Karpas-422 (cell line): Measurements from ENCODE around the gene SPRED1. TPM values are rescaled to one million over a fixed set of nuclear protein-coding genes. Genes with fewer than 3 reads are reported as not detected.
"Not testable (repeated sequence)": the region's sequence is repeated elsewhere in the genome, so short reads cannot be mapped to it uniquely, and the experiment has no call there.

Source experiments
- DNase-seq: peaks from one replicate; pipeline ENCODE4 v3.0.0-alpha.2; 2015
- H2AFZ ChIP-seq: fragments of 200-600 bp; sonication (generic); 2 replicates; pipeline ENCODE4 v1.6.1; 2014; ENCODE audit warnings: antibody characterized with exemption, low read length, mixed read lengths
- H3K27ac ChIP-seq: fragments of 200-600 bp; sonication (generic); 2 replicates; pipeline ENCODE4 v1.5.1; 2014; ENCODE audit warnings: mild to moderate bottlenecking, low read length, moderate library complexity
- H3K27me3 ChIP-seq: fragments of 200-600 bp; sonication (generic); 2 replicates; pipeline ENCODE4 v1.6.1; 2014; ENCODE audit warnings: low read length, mixed read lengths
- H3K36me3 ChIP-seq: fragments of 200-600 bp; sonication (generic); 2 replicates; pipeline ENCODE4 v1.6.1; 2014; ENCODE audit warnings: low read length, mixed read lengths; ENCODE audit not compliant: insufficient read depth
- H3K4me1 ChIP-seq: fragments of 200-600 bp; sonication (generic); 2 replicates; pipeline ENCODE4 v1.6.1; 2014; ENCODE audit warnings: mild to moderate bottlenecking, low read length, mixed read lengths
- H3K4me2 ChIP-seq: fragments of 200-600 bp; sonication (generic); 2 replicates; pipeline ENCODE4 v1.6.1; 2014; ENCODE audit warnings: low read length, low read depth, mild to moderate bottlenecking; ENCODE audit not compliant: poor library complexity, severe bottlenecking
- H3K4me3 ChIP-seq: fragments of 200-600 bp; sonication (generic); 2 replicates; pipeline ENCODE4 v1.5.1; 2014; ENCODE audit warnings: mild to moderate bottlenecking, antibody characterized with exemption, low read length, mixed read lengths
- H3K79me2 ChIP-seq: fragments of 200-600 bp; sonication (generic); 2 replicates; pipeline ENCODE4 v1.6.1; 2014; ENCODE audit warnings: mild to moderate bottlenecking, low read length, mixed read lengths
- H3K9ac ChIP-seq: fragments of 200-600 bp; sonication (generic); 2 replicates; pipeline ENCODE4 v1.6.0; 2014; ENCODE audit warnings: low read length
- H3K9me2 ChIP-seq: fragments of 200-600 bp; sonication (generic), shearing (Covaris generic); replicated peaks from 2 replicates; pipeline ENCODE4 v1.6.0; 2014; ENCODE audit warnings: mild to moderate bottlenecking, low read length, moderate library complexity; ENCODE audit not compliant: insufficient read depth
- H3K9me3 ChIP-seq: fragments of 300-700, 200-600 bp; sonication (generic); 2 replicates; pipeline ENCODE4 v1.6.1; 2014; ENCODE audit warnings: low read length, mixed read lengths
- H4K20me1 ChIP-seq: fragments of 200-600 bp; sonication (generic); 2 replicates; pipeline ENCODE4 v1.6.1; 2014; ENCODE audit warnings: mild to moderate bottlenecking, antibody characterized with exemption, low read length, low read depth; ENCODE audit not compliant: insufficient read depth
- total RNA-seq: library from RNA; depleted of rRNA; stranded (reverse); fragments of >200 nt; shearing (Covaris generic); gene quantifications from 2 replicates; pipeline ENCODE4 v1.2.3, GENCODE V29; 2014; ENCODE audit warnings: low replicate concordance

The SPRED1 gene
- total RNA-seq, 1 experiment from 2014 or later = 27.7 TPM

DNA sequence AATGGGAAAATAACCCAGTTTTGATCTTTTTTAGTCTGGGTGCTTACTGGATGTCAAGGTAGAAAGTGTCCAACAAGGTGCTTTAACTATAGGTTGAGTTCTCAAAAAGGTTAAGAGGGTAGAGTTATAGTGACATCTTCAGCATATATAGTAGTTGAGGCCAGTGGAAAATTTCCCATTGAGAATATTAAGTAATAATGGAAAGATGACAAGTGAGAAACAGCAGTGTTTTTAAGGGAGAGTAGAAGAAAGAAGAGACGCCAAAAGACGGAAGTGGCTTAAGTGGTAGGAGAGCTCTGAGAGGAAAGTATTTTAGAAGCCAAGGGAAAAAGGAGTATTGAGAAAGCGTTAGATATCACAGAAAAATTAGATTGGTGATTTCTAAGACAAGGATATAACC is 10.6 kb downstream of the SPRED1 start:
- no peak overlapping the region for H3K4me3 ChIP-seq
- peaks cover 100% of the 10 kb centered on the region for H3K79me2 ChIP-seq
- H4K20me1 ChIP-seq = no peaks in the 10 kb centered on the region
- H3K9ac ChIP-seq = no peak overlapping the region
- peaks cover 7% of the 10 kb centered on the region; the same call in 1 of the 2 replicates for H3K36me3 ChIP-seq
- no peaks in the 10 kb centered on the region for H3K27me3 ChIP-seq
- no peak overlapping the region for H3K4me2 ChIP-seq
- no peak overlapping the region for H2AFZ ChIP-seq
- H3K9me3 ChIP-seq = no peaks in the 10 kb centered on the region
- no peak for DNase-seq
- H3K27ac ChIP-seq = no peak overlapping the region
- H3K4me1 ChIP-seq = peaks cover 23% of the 10 kb centered on the region
- H3K9me2 ChIP-seq = no peaks in the 10 kb centered on the region

DNA sequence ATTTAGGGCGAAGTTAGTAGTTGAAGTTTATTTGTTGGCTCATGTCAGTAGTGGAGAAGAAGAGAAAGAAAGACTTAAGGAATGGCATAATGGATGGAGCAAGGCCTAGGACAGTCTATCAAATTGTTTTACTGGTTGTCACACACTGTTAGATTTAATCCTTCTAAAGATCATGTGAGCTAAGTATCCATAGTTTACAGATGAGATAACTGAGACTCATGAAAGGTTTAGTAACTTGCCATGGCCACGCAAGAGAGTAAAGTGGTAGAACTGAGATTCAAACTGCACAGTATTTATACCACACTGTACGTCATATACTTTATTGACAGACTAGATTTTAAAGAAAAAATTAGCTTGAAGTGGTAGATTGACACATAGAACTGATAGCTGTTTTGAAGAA is 11.4 kb downstream of the SPRED1 start:
- peaks cover 100% of the 10 kb centered on the region for H3K79me2 ChIP-seq
- no peak overlapping the region for H3K9ac ChIP-seq
- H4K20me1 ChIP-seq = no peaks in the 10 kb centered on the region
- no peaks in the 10 kb centered on the region for H3K27me3 ChIP-seq
- H3K4me2 ChIP-seq = no peak overlapping the region
- no peak overlapping the region for H3K4me3 ChIP-seq
- H3K9me2 ChIP-seq = no peaks in the 10 kb centered on the region
- no peak overlapping the region for H2AFZ ChIP-seq
- no peaks in the 10 kb centered on the region for H3K9me3 ChIP-seq
- peaks cover 13% of the 10 kb centered on the region; the same call in 1 of the 2 replicates for H3K36me3 ChIP-seq
- peaks cover 23% of the 10 kb centered on the region for H3K4me1 ChIP-seq
- H3K27ac ChIP-seq = no peak overlapping the region
- DNase-seq = no peak

GRCh38 chr15:38266247-38266986 is 13.8 kb downstream of the SPRED1 start:
- Histone ChIP-seq H3K9ac (no peak overlapping the region), H4K20me1 (no peaks in the 10 kb centered on the region), H3K4me2 (no peak overlapping the region), H3K9me2 (no peaks in the 10 kb centered on the region), H3K79me2 (peaks cover 100% of the 10 kb centered on the region), H3K27me3 (no peaks in the 10 kb centered on the region), H3K36me3 (peaks cover 20% of the 10 kb centered on the region; the same call in 1 of the 2 replicates), H3K27ac (no peak overlapping the region), H2AFZ (no peak overlapping the region), H3K4me3 (no peak overlapping the region), H3K9me3 (no peaks in the 10 kb centered on the region), H3K4me1 (peaks cover 16% of the 10 kb centered on the region)
- DNase-seq = no peak

DNA sequence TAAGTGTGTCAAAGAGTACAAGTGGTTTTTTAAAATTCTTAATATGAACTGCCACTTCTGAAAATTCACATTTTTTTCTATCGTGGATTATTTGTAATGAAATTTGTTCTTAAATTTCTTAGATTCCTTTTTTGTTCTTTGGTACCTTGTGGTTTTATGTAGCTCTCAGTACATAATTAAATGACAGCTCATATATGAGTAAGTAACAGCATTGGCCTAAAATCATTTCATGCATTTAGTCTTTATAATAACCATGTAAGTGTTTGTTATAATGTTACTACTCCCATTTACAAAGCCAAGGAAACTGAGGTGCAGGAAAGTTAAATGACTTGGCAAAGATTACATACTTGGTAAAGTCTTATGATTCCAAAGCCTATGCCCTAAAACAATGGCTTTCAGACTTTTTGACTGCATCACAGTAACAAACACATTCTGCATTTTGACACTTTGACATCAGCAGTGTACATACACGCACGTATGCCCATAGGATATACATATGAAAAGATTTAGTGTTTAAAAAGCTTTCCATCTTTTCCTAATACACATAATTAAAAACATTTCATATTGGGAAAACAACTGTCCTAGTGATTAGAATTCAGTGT is 14.9 kb downstream of the SPRED1 start:
- no peak overlapping the region for H3K27ac ChIP-seq
- no peaks in the 10 kb centered on the region for H3K27me3 ChIP-seq
- no peak overlapping the region for H2AFZ ChIP-seq
- peaks cover 20% of the 10 kb centered on the region; the same call in 1 of the 2 replicates for H3K36me3 ChIP-seq
- no peaks in the 10 kb centered on the region for H3K9me3 ChIP-seq
- H3K9ac ChIP-seq = no peak overlapping the region
- DNase-seq = no peak
- H3K4me2 ChIP-seq = no peak overlapping the region
- peaks cover 7% of the 10 kb centered on the region for H4K20me1 ChIP-seq
- no peak overlapping the region for H3K4me3 ChIP-seq
- peaks cover 100% of the 10 kb centered on the region for H3K79me2 ChIP-seq
- no peaks in the 10 kb centered on the region for H3K9me2 ChIP-seq
- H3K4me1 ChIP-seq = peaks cover 23% of the 10 kb centered on the region

- Histone ChIP-seq H3K4me2 (no peak overlapping the region), H3K9me2 (no peaks in the 10 kb centered on the region), H3K9ac (no peak overlapping the region), H3K4me1 (peaks cover 25% of the 10 kb centered on the region), H2AFZ (no peak overlapping the region), H3K9me3 (no peaks in the 10 kb centered on the region), H3K36me3 (peaks cover 31% of the 10 kb centered on the region), H3K27ac (no peak overlapping the region), H4K20me1 (peaks cover 19% of the 10 kb centered on the region), H3K27me3 (no peaks in the 10 kb centered on the region), H3K4me3 (no peak overlapping the region), H3K79me2 (peaks cover 99% of the 10 kb centered on the region)
- DNase-seq = no peak
These were observed 18.5 kb downstream of the SPRED1 start for GRCh38 chr15:38271144-38271543.

DNA sequence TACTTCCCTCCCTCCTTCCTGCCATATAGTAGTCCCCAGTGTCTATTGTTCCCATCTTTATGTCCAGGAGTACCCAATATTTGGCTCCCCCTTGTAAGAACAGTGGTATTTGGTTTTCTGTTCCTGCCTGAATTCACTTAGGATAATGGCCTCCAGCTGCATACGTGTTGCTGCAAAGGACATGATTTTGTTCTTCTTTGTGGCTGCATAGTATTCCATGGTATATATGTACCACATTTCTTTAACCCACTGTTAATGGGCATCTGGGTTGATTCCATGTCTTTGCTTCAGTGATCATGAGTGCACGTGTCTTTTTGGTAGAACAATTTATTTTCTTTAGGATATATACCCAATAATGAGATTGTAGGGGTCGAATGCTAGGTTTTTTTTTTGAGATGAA is 19.3 kb downstream of the SPRED1 start:
- Histone ChIP-seq H3K4me2 (no peak overlapping the region), H3K79me2 (peaks cover 99% of the 10 kb centered on the region), H3K9ac (no peak overlapping the region), H3K27me3 (no peaks in the 10 kb centered on the region), H4K20me1 (peaks cover 19% of the 10 kb centered on the region), H3K9me3 (no peaks in the 10 kb centered on the region), H3K4me1 (peaks cover 25% of the 10 kb centered on the region), H3K36me3 (peaks cover 38% of the 10 kb centered on the region), H3K4me3 (no peak overlapping the region), H2AFZ (no peak overlapping the region), H3K27ac (no peak overlapping the region), H3K9me2 (no peaks in the 10 kb centered on the region)
- DNase-seq = no peak

DNA sequence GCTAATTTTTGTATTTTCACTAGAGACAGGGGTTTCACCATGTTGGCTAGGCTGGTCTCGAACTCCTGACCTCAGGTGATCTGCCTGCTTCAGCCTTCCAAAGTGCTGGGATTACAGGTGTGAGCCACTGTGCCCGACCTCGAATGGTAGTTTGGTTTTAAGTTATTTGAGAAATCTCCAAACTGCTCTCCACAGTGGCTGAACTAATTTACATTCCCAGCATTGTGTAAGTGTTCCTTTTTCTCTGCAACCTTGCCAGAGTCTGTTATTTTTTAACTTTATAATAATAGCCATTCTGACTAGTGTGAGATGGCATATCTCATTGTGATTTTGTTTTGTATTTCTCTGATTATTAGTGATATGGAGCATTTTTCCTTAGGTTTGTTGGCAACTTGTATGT is 19.8 kb downstream of the SPRED1 start:
- H3K27me3 ChIP-seq, H2AFZ ChIP-seq, H3K27ac ChIP-seq, H3K9ac ChIP-seq, H3K9me2 ChIP-seq, H3K9me3 ChIP-seq, H3K4me3 ChIP-seq, DNase-seq: not testable (repeated sequence)
- Histone ChIP-seq H3K4me2 (peak overlapping the region; percentile 27), H3K36me3 (peaks cover 38% of the 10 kb centered on the region), H4K20me1 (peaks cover 22% of the 10 kb centered on the region), H3K4me1 (peaks cover 25% of the 10 kb centered on the region), H3K79me2 (peaks cover 99% of the 10 kb centered on the region)

- peaks cover 22% of the 10 kb centered on the region for H4K20me1 ChIP-seq
- no peak for DNase-seq
- no peaks in the 10 kb centered on the region for H3K9me3 ChIP-seq
- H3K9ac ChIP-seq = peak overlapping the region; percentile 13; the same call in 1 of the 2 replicates
- peak overlapping the region; percentile 24; the same call in 1 of the 2 replicates for H3K27ac ChIP-seq
- no peak overlapping the region for H3K4me3 ChIP-seq
- no peak overlapping the region for H2AFZ ChIP-seq
- H3K27me3 ChIP-seq = no peaks in the 10 kb centered on the region
- H3K4me1 ChIP-seq = peaks cover 25% of the 10 kb centered on the region
- peaks cover 99% of the 10 kb centered on the region for H3K79me2 ChIP-seq
- peaks cover 24% of the 10 kb centered on the region for H3K36me3 ChIP-seq
- no peaks in the 10 kb centered on the region for H3K9me2 ChIP-seq
- peak overlapping the region; percentile 46 for H3K4me2 ChIP-seq
These were observed 21.5 kb downstream of the SPRED1 start for GRCh38 chr15:38274135-38274534.
